ENCODE data around the gene SNCAIP.

DNA sequence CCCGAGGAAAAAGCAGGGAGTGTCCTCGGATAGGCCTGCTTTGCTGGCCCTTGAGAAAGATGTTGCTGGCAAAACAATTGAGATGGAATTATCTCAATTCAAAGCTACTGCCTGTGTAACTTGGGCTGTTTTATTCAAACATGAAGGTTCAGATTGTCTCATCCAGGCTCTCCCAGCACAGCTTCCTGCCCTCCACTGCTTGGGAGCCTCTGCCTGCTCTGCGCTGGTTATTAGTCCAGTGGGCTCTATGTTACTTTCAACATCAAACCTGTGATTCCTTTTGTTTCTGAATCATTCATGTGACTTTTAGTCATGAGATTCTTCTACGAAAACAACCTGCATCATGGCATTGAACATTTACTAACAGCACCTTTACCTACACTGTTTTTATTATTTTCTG is 123.2 kb downstream of the SNCAIP start:
- TF ChIP-seq, protein P1, sequence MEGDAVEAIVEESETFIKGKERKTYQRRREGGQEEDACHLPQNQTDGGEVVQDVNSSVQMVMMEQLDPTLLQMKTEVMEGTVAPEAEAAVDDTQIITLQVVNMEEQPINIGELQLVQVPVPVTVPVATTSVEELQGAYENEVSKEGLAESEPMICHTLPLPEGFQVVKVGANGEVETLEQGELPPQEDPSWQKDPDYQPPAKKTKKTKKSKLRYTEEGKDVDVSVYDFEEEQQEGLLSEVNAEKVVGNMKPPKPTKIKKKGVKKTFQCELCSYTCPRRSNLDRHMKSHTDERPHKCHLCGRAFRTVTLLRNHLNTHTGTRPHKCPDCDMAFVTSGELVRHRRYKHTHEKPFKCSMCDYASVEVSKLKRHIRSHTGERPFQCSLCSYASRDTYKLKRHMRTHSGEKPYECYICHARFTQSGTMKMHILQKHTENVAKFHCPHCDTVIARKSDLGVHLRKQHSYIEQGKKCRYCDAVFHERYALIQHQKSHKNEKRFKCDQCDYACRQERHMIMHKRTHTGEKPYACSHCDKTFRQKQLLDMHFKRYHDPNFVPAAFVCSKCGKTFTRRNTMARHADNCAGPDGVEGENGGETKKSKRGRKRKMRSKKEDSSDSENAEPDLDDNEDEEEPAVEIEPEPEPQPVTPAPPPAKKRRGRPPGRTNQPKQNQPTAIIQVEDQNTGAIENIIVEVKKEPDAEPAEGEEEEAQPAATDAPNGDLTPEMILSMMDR (IDR thresholded peaks at IDR 0.05): no peak
- TF ChIP-seq POLR2A (IDR thresholded peaks at IDR 0.05): no peak

All from lower leg skin (tissue), 3 donors.